Panc1 (cell line): ENCODE measurements around the gene KRT13. TPM values are rescaled to one million over a fixed set of nuclear protein-coding genes. Genes with fewer than 3 reads are reported as not detected.
A peak's percentile ranks its signal among the peaks of the same experiment; 100 is the strongest.

ENCODE experiments used
- ATAC-seq: fragments of 200-7000 bp; cut with Tn5 transposase; 2 replicates; pipeline ENCODE4 v1.9.1; 2020; ENCODE audit warnings: mild to moderate bottlenecking, moderate library complexity
- BruUV-seq: library from RNA; stranded (reverse); fragments of 400-500 nt; replicated peaks from 2 replicates; lab custom pipeline; 2021; lab: Mats Ljungman, UMichigan
- CTCF ChIA-PET: fragments of 300-600 bp; sonication (Branson Sonifier 250); formaldehyde crosslinking; loops from one replicate; lab custom pipeline; 2022; ENCODE audit warnings: antibody characterized with exemption; lab: Charles Lee
- POLR2A ChIA-PET: fragments of 300-600 bp; sonication (Branson Sonifier 250); formaldehyde crosslinking; loops from one replicate; lab custom pipeline; 2022; ENCODE audit warnings: antibody characterized with exemption; lab: Charles Lee
- DNase-seq: peaks from one replicate; pipeline ENCODE4 v3.0.0-alpha.2; 2010; ENCODE audit warnings: low read depth, low spot score
- H3K27ac ChIP-seq: 2 replicates; pipeline ENCODE4 v1.5.1; 2011; ENCODE audit warnings: mild to moderate bottlenecking, low read length, inconsistent platforms
- H3K27me3 ChIP-seq: fragments of 200-500 bp; sonication (Bioruptor generic); 2 replicates; pipeline ENCODE4 v1.6.0; 2014; ENCODE audit warnings: low read length, inconsistent platforms; ENCODE audit not compliant: control insufficient read depth, insufficient read depth
- H3K36me3 ChIP-seq: fragments of 200-500 bp; sonication (Bioruptor generic); 2 replicates; pipeline ENCODE4 v1.5.1; 2014; ENCODE audit warnings: inconsistent platforms, mild to moderate bottlenecking, low read length, moderate library complexity; ENCODE audit not compliant: control insufficient read depth, insufficient read depth
- H3K4me1 ChIP-seq: 2 replicates; pipeline ENCODE4 v1.5.1; 2011; ENCODE audit warnings: inconsistent platforms, mild to moderate bottlenecking, low read length, moderate library complexity; ENCODE audit not compliant: control insufficient read depth, insufficient read depth
- H3K4me3 ChIP-seq, 2 experiments: 2 replicates each; pipeline ENCODE4 v1.5.1; 2011 to 2012; ENCODE audit warnings: low read depth in 2 of 2, low read length in 2 of 2, mild to moderate bottlenecking in 2 of 2, inconsistent platforms in 1 of 2, moderate library complexity in 1 of 2
- H3K9me3 ChIP-seq: fragments of 200-500 bp; sonication (Bioruptor generic); 2 replicates; pipeline ENCODE4 v1.5.1; 2014; ENCODE audit warnings: low read depth, mild to moderate bottlenecking, inconsistent platforms, low read length, moderate library complexity; ENCODE audit not compliant: control insufficient read depth, insufficient read depth
- POLR2AphosphoS5 ChIP-seq: IDR thresholded peaks from 2 replicates; pipeline ENCODE4 v1.6.1; 2012; ENCODE audit warnings: mild to moderate bottlenecking, low read depth, low read length, moderate library complexity
- SIN3A ChIP-seq: IDR thresholded peaks from 2 replicates; pipeline ENCODE4 v1.6.1; 2012; ENCODE audit warnings: low read depth, mild to moderate bottlenecking, low read length, moderate library complexity, borderline replicate concordance; ENCODE audit not compliant: insufficient read depth
- TCF7L2 ChIP-seq: IDR thresholded peaks from 2 replicates; pipeline ENCODE4 v1.6.1; 2011; ENCODE audit warnings: mild to moderate bottlenecking, low read depth, low read length, inconsistent platforms
- in situ Hi-C: cut with HindIII; loops from 2 replicates; pipeline ENCODE4 v1.10.0; 2016; ENCODE audit warnings: low sequenced_read_pairs, low pct_unique_long_range_greater_than_20kb
- intact Hi-C: fragments of 100-400 bp; cut with micrococcal nuclease; formaldehyde crosslinking; loops from one replicate; pipeline ENCODE4 v1.10.0; 2022; ENCODE audit not compliant: unreplicated experiment
- total RNA-seq: library from RNA; stranded (reverse); gene quantifications from one replicate; pipeline ENCODE4 v1.2.1, GENCODE V29; 2021; ENCODE audit not compliant: unreplicated experiment
- TF ChIP-seq, protein P1 (sequence below), 2 experiments: IDR thresholded peaks; 2 replicates each; pipeline ENCODE4 v1.6.1; 2011 to 2012; ENCODE audit warnings: low read depth in 2 of 2, control low read depth in 1 of 2, low read length in 1 of 2, mild to moderate bottlenecking in 1 of 2, moderate library complexity in 1 of 2; ENCODE audit not compliant: insufficient read depth in 1 of 2
- TF ChIP-seq, protein P2 (sequence below): fragments of 450-650 bp; IDR thresholded peaks from 2 replicates; pipeline ENCODE4 v1.5.1; 2017; ENCODE audit warnings: mild to moderate bottlenecking

Gene KRT13
- total RNA-seq, 1 experiment from 2014 or later, result 0.36 TPM

DNA sequence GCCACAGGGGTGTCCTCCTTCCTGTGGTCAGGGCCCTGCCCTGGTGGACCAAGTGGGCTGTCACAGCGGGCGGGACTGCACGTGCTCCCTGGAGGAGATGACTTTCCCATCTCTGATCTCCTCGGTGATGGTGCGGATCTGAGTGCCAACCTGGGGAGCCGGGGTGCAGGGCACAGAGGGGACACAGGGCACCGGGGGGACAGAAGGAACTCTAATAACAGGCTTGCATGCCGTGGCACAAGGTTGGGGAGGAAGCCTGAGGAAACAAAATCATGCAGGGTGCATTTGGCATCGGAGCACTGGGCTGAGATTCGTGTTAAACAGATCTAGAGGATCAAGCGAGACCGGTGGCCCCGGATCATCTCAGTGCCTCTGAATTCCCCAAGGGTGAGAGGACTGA lies 19.1 kb downstream of the KRT13 start:
- intact Hi-C loops (no loop called here), in situ Hi-C loops (no loop called here)
- ChIA-PET POLR2A (interaction anchor here (0.5 kb wide), 1 partner anchor 42 kb away, joined by 3 read pairs; no protein-coding TSS in a partner anchor), CTCF (no interaction called here)
- Histone ChIP-seq H3K4me1 (peaks cover 29% of the 10 kb centered on the region), H3K27me3 (no peaks in the 10 kb centered on the region), H3K4me3 (no peak overlapping the region), H3K9me3 (no peaks in the 10 kb centered on the region), H3K27ac (no peak overlapping the region), H3K36me3 (no peaks in the 10 kb centered on the region)
- no TSS peak for BruUV-seq
- DNase-seq (no peak), ATAC-seq (no peak)
- no peak for TF ChIP-seq TCF7L2
- TF ChIP-seq SIN3A, result no peak
- TF ChIP-seq, protein P1, sequence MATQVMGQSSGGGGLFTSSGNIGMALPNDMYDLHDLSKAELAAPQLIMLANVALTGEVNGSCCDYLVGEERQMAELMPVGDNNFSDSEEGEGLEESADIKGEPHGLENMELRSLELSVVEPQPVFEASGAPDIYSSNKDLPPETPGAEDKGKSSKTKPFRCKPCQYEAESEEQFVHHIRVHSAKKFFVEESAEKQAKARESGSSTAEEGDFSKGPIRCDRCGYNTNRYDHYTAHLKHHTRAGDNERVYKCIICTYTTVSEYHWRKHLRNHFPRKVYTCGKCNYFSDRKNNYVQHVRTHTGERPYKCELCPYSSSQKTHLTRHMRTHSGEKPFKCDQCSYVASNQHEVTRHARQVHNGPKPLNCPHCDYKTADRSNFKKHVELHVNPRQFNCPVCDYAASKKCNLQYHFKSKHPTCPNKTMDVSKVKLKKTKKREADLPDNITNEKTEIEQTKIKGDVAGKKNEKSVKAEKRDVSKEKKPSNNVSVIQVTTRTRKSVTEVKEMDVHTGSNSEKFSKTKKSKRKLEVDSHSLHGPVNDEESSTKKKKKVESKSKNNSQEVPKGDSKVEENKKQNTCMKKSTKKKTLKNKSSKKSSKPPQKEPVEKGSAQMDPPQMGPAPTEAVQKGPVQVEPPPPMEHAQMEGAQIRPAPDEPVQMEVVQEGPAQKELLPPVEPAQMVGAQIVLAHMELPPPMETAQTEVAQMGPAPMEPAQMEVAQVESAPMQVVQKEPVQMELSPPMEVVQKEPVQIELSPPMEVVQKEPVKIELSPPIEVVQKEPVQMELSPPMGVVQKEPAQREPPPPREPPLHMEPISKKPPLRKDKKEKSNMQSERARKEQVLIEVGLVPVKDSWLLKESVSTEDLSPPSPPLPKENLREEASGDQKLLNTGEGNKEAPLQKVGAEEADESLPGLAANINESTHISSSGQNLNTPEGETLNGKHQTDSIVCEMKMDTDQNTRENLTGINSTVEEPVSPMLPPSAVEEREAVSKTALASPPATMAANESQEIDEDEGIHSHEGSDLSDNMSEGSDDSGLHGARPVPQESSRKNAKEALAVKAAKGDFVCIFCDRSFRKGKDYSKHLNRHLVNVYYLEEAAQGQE (IDR thresholded peaks at IDR 0.05; ENCODE audit: insufficient read depth in 1 of 2, low read depth in 2 of 2, low read length in 1 of 2), result no peak
- no peak for TF ChIP-seq POLR2AphosphoS5
- TF ChIP-seq, protein P2, sequence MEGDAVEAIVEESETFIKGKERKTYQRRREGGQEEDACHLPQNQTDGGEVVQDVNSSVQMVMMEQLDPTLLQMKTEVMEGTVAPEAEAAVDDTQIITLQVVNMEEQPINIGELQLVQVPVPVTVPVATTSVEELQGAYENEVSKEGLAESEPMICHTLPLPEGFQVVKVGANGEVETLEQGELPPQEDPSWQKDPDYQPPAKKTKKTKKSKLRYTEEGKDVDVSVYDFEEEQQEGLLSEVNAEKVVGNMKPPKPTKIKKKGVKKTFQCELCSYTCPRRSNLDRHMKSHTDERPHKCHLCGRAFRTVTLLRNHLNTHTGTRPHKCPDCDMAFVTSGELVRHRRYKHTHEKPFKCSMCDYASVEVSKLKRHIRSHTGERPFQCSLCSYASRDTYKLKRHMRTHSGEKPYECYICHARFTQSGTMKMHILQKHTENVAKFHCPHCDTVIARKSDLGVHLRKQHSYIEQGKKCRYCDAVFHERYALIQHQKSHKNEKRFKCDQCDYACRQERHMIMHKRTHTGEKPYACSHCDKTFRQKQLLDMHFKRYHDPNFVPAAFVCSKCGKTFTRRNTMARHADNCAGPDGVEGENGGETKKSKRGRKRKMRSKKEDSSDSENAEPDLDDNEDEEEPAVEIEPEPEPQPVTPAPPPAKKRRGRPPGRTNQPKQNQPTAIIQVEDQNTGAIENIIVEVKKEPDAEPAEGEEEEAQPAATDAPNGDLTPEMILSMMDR, result no peak

DNA sequence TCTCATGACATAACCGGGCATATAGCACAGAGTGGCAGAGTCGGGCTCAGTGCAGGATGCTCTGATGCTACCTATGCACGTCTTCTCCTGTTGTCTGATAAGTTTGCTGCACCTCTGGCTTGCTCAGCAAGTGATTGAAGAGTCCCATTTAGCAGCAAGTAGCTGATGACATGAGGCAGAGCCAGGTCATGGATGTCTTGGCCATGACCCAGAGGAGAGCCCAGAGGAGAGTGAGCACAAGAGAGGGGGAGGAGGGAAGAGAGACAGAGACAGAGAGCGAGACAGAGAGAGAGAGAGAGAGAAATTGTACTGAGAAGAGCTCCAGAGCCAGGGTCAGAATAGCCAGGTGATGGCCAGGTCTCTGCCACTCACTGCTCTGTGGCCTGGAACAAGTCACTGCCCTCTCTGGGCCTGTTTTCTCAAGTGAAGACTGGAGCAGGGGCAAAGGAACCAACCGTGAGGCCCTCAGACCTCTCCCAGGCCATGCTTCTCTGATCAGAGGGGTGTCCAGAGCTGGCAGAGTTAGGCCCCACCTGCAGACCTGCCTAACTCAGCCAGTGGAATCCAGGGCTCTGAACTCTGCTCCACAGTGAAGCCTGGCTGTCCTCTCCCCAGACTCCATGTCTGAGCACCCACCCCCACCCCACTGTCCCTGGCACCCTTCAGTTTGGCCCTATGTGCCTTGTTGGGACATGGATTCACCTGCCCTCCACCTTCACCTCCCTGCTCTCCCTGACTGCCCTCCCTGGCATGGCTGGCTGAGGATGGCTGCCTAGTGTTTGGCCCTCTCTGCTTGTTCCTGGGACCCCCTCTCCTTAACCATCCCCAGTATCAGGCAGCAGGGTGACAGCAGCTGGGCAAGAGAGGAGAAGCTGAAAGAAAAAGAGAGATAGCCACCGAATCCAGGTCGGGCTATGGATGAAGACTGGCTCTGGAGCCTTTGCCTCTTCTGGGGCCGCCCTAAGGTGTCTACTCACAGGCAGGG lies 20.2 kb downstream of the KRT13 start:
- no peaks in the 10 kb centered on the region for H3K9me3 ChIP-seq
- CTCF ChIA-PET, result no interaction called here
- no peak overlapping the region for H3K4me3 ChIP-seq
- DNase-seq (no peak), ATAC-seq (0 out of 2 replicates have a peak, but pooled peaks have one; percentile 14)
- no peaks in the 10 kb centered on the region for H3K36me3 ChIP-seq
- H3K27ac ChIP-seq, result peak overlapping the region; percentile 5; the same call in 1 of the 2 replicates
- no peaks in the 10 kb centered on the region for H3K27me3 ChIP-seq
- in situ Hi-C loops (no loop called here), intact Hi-C loops (loop anchor here (5.0 kb wide), 1 partner anchor 383 kb away; the partner anchor contains the start of gene KRTAP4-16)
- H3K4me1 ChIP-seq, result peaks cover 20% of the 10 kb centered on the region
- POLR2A ChIA-PET, result no interaction called here
- no peak for TF ChIP-seq POLR2AphosphoS5
- TF ChIP-seq, protein P1 (IDR thresholded peaks at IDR 0.05; ENCODE audit: insufficient read depth in 1 of 2, low read depth in 2 of 2, low read length in 1 of 2), result no peak
- no peak for TF ChIP-seq SIN3A
- no peak for TF ChIP-seq TCF7L2
- TF ChIP-seq, protein P2, result no peak
- no TSS peak for BruUV-seq
